ENCODE data around the gene SNTB2.

SNTB2 gene

GRCh38 chr16:69349536-69349935 lies 162.6 kb downstream of the SNTB2 start:
- ATAC-seq, result no peak

GRCh38 chr16:69350536-69351133 lies 163.7 kb downstream of the SNTB2 start:
- ATAC-seq, result no peak

GRCh38 chr16:69351309-69352027 lies 164.5 kb downstream of the SNTB2 start, which contains the start of gene TMED6:
Gene TMED6 (minus strand): TSS chr16:69351786. CDS start chr16:69351753, 33 bp downstream.
- no peak for ATAC-seq

Measured in activated CD4-positive, CD25-positive, alpha-beta regulatory T cell treated with anti-CD3 and anti-CD28 coated beads, Interleukin-2, amount 50 U/mL, for 24 hours (primary cell).